ENCODE measurements around the gene PRDM16. TPM values are rescaled to one million over a fixed set of nuclear protein-coding genes. Genes with fewer than 3 reads are reported as not detected.
A peak's percentile ranks its signal among the peaks of the same experiment; 100 is the strongest.

PRDM16 gene
- total and polyA plus RNA-seq, 2 of the 13 experiments (the other 11 are each of a cell fraction or from before 2014, with no cell fraction given): 0.15 to 0.81 TPM

- TF ChIP-seq ATF4 (CRISPR knock-in tag; IDR thresholded peaks at IDR 0.05) (no peak), HNRNPL (IDR thresholded peaks at IDR 0.05; ENCODE audit: low read depth, low read length) (no peak)
Observed at GRCh38 chr1:3185896-3186525, 117.0 kb downstream of the PRDM16 start (continued).

DNA sequence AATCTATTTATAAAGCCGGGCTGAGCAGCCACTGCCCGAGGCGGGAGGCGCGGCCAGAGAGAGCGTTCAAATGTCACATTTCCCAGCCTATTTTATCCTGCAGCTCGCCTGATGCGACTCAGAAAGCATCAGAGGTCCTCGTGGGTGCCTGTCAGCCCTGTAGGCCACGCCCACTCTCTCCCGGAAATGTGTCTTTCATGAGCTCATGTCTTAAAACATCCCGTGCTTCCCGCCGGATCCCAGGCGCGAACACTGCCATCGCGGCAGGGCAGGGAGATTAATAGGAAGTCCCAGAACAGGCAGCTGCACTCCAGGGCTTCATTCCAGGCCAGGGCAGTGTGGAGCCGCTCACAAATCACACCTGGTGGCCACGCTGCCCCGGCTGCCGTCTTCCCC lies 117.5 kb downstream of the PRDM16 start:
- Histone ChIP-seq H3K27me3 (ENCODE audit: control insufficient read depth in 1 of 2, insufficient read depth in 2 of 2, low read length in 2 of 2) (peaks cover 0 to 6% of the 10 kb centered on the region in 2 experiments; a peak in 3 of 5 replicates), H3K4me3 (replicated peaks in 1 of 3; ENCODE audit: insufficient read depth in 1 of 3, low read depth in 2 of 3, low read length in 3 of 3) (no peak overlapping the region), H3K4me1 (ENCODE audit: insufficient read depth, low read length) (peaks cover 15% of the 10 kb centered on the region), H4K20me1 (ENCODE audit: insufficient read depth, low read length) (no peaks in the 10 kb centered on the region), H3K27ac (ENCODE audit: extremely low read length, insufficient read depth, low read length) (no peak overlapping the region), H3K79me2 (ENCODE audit: insufficient read depth, low read length) (no peaks in the 10 kb centered on the region), H3K9me3 (ENCODE audit: low read length) (no peaks in the 10 kb centered on the region), H3K36me3 (replicated peaks in 1 of 2; ENCODE audit: control insufficient read depth in 1 of 2, insufficient read depth in 2 of 2, low read length in 2 of 2) (no peaks in the 10 kb centered on the region), H3K9ac (ENCODE audit: insufficient read depth, low read depth, low read length) (no peak overlapping the region), H3K4me2 (ENCODE audit: low read depth, low read length) (no peak overlapping the region), H2AFZ (ENCODE audit: low read length) (no peak overlapping the region)
- peak; percentile 28; the same call in 2 of the 3 replicates for ATAC-seq
- ChIA-PET CTCF (ENCODE audit: low intra/inter-chr PET ratio, low total read pairs) (no interaction called here), POLR2A (no interaction called here)
- WGBS (ENCODE audit: low lambda C conversion rate): 75% methylated on average over 17 of the region's 22 CpGs
- no TSS peak for BruUV-seq (replicated peaks)
- no peak for TF ChIP-seq ELF4 (CRISPR knock-in tag; IDR thresholded peaks at IDR 0.05; ENCODE audit: borderline replicate concordance)
- TF ChIP-seq GABPB1 (CRISPR knock-in tag; IDR thresholded peaks at IDR 0.05): 0 out of 2 replicates have a peak, but pooled peaks have one; percentile 13
- TF ChIP-seq SRSF9 (IDR thresholded peaks at IDR 0.05; ENCODE audit: borderline replicate concordance, insufficient read depth, low read depth, low read length, poor library complexity, severe bottlenecking): no peak
- TF ChIP-seq CBX2 (IDR thresholded peaks at IDR 0.05; ENCODE audit: low read depth, low read length): no peak
- TF ChIP-seq CBX2 (CRISPR knock-in tag; IDR thresholded peaks at IDR 0.05; ENCODE audit: low read depth): no peak
- no peak for TF ChIP-seq TBP (CRISPR knock-in tag; IDR thresholded peaks at IDR 0.05)
- no peak for TF ChIP-seq HHEX (CRISPR knock-in tag; IDR thresholded peaks at IDR 0.05)
- TF ChIP-seq KDM2A (CRISPR knock-in tag; IDR thresholded peaks at IDR 0.05; ENCODE audit: borderline replicate concordance, low read depth): 0 out of 2 replicates have a peak, but pooled peaks have one; percentile 12
- TF ChIP-seq, protein P1, sequence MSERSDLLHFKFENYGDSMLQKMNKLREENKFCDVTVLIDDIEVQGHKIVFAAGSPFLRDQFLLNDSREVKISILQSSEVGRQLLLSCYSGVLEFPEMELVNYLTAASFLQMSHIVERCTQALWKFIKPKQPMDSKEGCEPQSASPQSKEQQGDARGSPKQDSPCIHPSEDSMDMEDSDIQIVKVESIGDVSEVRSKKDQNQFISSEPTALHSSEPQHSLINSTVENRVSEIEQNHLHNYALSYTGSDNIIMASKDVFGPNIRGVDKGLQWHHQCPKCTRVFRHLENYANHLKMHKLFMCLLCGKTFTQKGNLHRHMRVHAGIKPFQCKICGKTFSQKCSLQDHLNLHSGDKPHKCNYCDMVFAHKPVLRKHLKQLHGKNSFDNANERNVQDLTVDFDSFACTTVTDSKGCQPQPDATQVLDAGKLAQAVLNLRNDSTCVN (CRISPR knock-in tag; IDR thresholded peaks at IDR 0.05; ENCODE audit: borderline replicate concordance): no peak
- TF ChIP-seq, protein P2, sequence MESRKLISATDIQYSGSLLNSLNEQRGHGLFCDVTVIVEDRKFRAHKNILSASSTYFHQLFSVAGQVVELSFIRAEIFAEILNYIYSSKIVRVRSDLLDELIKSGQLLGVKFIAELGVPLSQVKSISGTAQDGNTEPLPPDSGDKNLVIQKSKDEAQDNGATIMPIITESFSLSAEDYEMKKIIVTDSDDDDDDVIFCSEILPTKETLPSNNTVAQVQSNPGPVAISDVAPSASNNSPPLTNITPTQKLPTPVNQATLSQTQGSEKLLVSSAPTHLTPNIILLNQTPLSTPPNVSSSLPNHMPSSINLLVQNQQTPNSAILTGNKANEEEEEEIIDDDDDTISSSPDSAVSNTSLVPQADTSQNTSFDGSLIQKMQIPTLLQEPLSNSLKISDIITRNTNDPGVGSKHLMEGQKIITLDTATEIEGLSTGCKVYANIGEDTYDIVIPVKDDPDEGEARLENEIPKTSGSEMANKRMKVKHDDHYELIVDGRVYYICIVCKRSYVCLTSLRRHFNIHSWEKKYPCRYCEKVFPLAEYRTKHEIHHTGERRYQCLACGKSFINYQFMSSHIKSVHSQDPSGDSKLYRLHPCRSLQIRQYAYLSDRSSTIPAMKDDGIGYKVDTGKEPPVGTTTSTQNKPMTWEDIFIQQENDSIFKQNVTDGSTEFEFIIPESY (CRISPR knock-in tag; IDR thresholded peaks at IDR 0.05): peak; percentile 62; the same call in 1 of the 2 replicates
- in situ Hi-C loops (cut with HindIII; ENCODE audit: extremely low pct_ligation_motif_present, low pct_unique_long_range_greater_than_20kb): no loop called here
- DNase-seq (ENCODE audit: low spot score): no peak
- no peak for FAIRE-seq
- intact Hi-C loops (cut with micrococcal nuclease; ENCODE audit: unreplicated experiment): no loop called here
